ENCODE measurements around the gene EPS15.
A peak's percentile ranks its signal among the peaks of the same experiment; 100 is the strongest.
"Not testable (repeated sequence)": the region's sequence is repeated elsewhere in the genome, so short reads cannot be mapped to it uniquely, and the experiment has no call there.

EPS15 gene

DNA sequence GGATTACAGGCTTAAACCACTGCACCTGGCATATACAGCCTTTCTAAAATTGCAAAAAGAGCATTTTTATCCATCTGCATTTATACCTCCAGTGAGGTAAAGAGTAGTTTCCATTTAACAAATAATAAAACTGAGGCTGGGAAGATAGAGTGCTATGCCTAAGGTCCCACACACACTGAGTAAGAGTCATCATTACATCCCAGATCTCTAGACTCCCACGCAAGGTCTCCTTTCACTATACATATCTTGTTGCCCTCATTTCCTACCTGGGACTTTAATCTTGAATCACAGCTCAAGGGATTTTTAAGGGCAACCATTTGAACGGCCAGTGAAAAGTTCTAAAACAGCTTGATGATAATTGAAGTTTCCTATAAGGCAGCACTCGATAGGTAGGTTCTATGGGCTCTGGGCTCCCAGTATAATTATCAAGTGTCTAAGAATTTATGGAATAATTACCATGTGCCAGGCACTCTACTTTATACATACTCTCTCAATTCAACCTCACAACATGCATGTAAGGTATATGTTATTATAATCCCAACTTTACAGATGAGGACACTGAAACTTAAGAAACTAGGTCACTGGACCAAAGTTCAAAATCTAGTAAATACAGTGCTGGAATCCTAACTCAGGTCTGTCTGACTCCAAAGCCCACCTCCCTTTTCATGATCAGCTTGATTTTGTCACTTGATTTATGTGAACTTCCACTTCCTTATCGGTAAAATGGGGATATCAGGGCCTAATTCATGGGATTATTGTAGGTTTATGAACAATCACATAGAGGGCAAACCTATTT is 23.3 kb upstream of the EPS15 start:
- no peak for DNase-seq (ENCODE audit: low read depth)

- no peak for DNase-seq (ENCODE audit: low read depth)
These were observed 22.4 kb upstream of the EPS15 start for GRCh38 chr1:51541313-51542050.

DNA sequence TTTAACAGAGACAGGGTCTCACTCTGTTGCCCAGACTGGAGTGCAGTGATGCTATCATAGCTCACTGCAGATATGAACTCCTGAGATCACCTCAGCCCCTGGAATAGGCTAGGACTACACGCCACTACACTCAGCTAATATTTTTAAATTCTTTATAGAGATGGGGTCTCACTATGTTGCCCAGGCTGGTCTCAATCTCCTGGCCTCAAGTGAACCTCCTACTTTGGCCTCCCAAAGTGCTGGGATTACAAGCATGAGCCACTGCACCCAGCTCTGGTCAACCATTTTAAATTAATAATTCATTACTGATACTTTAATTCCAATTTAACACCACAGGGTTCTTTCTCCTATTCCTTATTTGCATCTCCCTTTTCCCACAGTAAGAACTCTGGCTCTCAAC is 18.5 kb upstream of the EPS15 start:
- DNase-seq (ENCODE audit: low read depth) = no peak

- peak; percentile 7 for DNase-seq (ENCODE audit: low read depth)
These were observed 16.0 kb upstream of the EPS15 start for GRCh38 chr1:51535006-51535592.

DNA sequence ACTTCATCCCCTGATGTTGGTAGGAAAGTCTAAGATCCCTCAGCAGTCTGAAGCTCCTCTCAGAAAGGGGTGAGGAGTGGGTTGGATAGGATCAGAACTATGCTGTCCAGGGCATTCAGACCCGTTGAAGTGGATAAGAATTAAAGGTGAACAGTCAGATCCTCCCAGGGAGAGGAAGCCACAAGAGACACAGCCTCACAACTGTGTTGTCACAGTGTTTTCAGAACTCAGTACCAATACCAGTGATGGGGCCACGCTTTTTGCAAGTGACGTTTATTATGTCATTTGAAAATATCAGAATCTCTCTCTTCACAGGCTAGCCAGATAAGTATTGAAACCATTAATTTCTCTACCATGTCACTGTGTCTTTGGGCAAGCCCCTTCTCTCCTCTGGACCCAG is 15.4 kb upstream of the EPS15 start:
- DNase-seq (ENCODE audit: low read depth) = no peak

DNA sequence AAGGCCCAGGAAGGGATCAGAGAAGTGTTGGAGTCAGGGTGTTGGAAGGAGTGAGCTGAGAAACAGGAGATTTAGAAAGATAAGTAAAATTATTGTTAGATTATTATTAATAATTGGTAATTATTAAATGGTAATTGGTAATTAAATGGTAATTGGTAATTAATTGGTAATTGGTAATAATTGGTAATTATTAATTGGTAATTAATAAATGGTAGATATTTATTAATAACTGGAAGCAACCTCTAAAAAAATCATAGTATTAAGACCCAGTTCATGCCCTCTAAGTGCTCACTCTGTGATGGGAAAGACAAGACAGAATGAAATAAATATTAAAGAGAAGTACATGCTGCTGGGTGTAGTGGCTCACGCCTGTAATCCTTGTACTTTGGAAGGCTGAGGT is 13.8 kb upstream of the EPS15 start:
- no peak for DNase-seq (ENCODE audit: low read depth)

GRCh38 chr1:51530447-51530846 is 11.4 kb upstream of the EPS15 start:
- not testable (repeated sequence) for DNase-seq (ENCODE audit: low read depth)

GRCh38 chr1:51527144-51527543 is 8.1 kb upstream of the EPS15 start:
- DNase-seq (ENCODE audit: low read depth) = no peak

- DNase-seq (ENCODE audit: low read depth) = no peak
These were observed 7.2 kb upstream of the EPS15 start for GRCh38 chr1:51526248-51526647.

GRCh38 chr1:51525295-51525694 is 6.2 kb upstream of the EPS15 start:
- DNase-seq (ENCODE audit: low read depth) = no peak

DNA sequence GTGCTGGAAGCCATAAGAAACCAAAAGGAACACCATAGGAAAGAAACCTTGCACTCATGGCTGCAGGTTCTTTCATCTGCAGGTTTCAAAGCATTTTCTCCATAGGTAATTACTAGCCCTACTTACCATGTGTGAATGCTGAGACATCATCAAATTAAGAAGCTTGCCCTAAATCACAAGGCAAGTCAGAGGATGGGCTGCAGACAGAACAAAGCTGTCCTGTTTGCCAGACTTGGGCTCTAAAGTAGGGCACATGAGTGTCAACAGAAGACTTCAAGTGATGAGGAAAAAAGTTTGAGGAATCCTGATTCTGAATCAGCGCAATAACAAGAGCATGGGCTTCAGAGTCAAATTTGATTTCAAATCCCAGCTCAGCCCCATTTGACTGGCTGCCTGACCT is 5.8 kb upstream of the EPS15 start:
- no peak for DNase-seq (ENCODE audit: low read depth)

GRCh38 chr1:51523931-51524330 is 4.9 kb upstream of the EPS15 start:
- DNase-seq (ENCODE audit: low read depth) = no peak

- no peak for DNase-seq (ENCODE audit: low read depth)
These were observed 1.7 kb upstream of the EPS15 start for GRCh38 chr1:51520700-51521248.

GRCh38 chr1:51519865-51520699 is 1.0 kb upstream of the EPS15 start:
- DNase-seq (ENCODE audit: low read depth) = no peak

DNA sequence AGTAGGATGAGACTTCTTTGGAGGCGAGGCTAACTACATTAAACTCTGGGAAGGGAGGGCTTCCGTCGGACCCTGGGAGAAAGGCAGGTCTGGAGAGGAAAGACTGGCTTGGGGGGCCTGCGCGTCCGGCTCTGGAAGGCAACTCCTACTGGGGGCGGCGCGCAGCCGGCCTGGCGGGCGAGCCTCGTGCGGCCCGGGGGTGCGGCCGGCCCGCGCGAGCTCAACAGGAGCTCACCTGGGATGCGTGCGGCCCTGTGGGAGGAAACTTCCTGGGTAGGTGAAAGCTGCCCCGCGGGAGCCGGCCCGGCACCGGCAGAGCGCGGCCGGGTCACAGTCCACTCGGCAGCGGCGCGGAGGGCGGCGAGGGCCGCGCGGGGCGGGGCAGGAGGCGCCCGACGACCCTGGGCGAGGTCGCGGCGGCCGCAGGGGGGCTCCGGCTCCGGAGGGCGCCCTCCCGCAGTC is 449 bp downstream of the EPS15 start:
- peak; percentile 30 for DNase-seq (ENCODE audit: low read depth)

DNA sequence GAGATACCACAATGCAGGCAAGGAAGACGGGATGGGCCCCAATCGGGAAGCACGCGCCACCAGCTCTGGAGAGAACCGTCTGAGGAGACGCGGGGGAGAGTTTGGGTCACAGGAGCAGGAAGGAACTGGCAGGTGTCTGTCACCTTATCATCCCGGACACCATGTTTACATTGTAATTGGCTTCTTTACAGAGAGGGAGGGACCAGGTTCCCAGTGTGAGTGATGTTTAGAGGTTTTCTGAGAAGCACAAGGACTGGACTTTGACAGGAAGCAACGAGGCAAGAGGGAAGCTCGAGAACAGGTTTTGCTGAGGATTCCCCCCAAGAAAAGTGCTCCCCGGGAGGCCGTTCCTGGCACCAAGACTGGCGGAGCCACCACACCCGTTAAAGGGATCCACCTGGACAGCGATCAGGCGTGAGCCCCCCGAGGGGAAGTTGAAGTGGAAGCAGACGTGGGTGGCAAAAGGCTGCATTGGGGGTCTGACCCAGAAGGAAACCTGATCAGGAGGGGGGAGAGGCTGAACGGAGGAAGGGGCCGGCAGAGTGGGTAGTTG is 957 bp downstream of the EPS15 start:
- DNase-seq (ENCODE audit: low read depth) = peak; percentile 39

GRCh38 chr1:51517361-51518032 is 1.6 kb downstream of the EPS15 start:
- no peak for DNase-seq (ENCODE audit: low read depth)

DNA sequence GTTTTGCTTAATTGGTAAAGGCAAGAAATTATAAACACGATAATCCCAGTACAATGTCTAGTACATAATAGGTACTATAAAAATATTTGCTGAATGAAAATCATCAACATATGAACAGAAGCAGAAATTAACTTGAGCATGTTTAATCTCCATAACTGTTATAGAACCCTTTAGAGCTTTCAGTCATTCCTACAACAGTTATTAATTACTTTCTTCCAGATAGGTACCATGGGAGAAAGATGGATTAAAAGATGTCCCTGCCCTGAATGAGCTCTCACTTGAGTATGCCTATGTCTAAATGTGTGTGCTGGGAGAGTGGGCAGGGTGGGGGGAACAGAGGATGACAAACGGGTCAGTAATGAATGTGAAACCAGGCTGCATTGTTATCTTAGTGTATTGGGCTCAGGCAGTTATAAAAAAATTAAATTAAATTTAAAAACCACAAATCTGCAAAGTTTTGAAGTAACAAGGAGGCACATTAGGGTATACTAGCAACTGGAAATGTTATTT is 2.4 kb downstream of the EPS15 start:
- no peak for DNase-seq (ENCODE audit: low read depth)

GRCh38 chr1:51515982-51516648 is 3.0 kb downstream of the EPS15 start:
- no peak for DNase-seq (ENCODE audit: low read depth)

- no peak for DNase-seq (ENCODE audit: low read depth)
These were observed 3.6 kb downstream of the EPS15 start for GRCh38 chr1:51515312-51515960.
